Heart right ventricle (tissue), 16 donors: ENCODE results near the gene RBM20. TPM values are rescaled to one million over a fixed set of nuclear protein-coding genes. Genes with fewer than 3 reads are reported as not detected.

Experiments used
- ATAC-seq, 8 donors: fragments of 200-7000 bp; cut with Tn5 transposase; one replicate each; pipeline ENCODE4 v1.9.1; 2020; ENCODE audit warnings: mild to moderate bottlenecking in 8 of 8, moderate library complexity in 8 of 8, moderate number of reproducible peaks in 1 of 8
- DNase-seq, 2 donors: peaks; one replicate each; pipeline ENCODE4 v3.0.0-alpha.2; 2020
- H3K27ac ChIP-seq, 10 donors: fragments of 200-600 bp; sonication (generic) in 2 of 10; one replicate each; pipeline versions ENCODE4 v1.5.0 to v1.8.0; 2020 to 2022; ENCODE audit warnings: mild to moderate bottlenecking in 3 of 10
- H3K27me3 ChIP-seq, 7 donors: fragments of 200-600 bp; one replicate each; pipeline ENCODE4 v1.8.0; 2021 to 2022; ENCODE audit warnings: mild to moderate bottlenecking in 2 of 7
- H3K36me3 ChIP-seq, 9 donors: fragments of 200-600 bp; sonication (generic) in 1 of 9; one replicate each; pipeline versions ENCODE4 v1.5.0 to v1.8.0; 2020 to 2022; ENCODE audit warnings: mild to moderate bottlenecking in 2 of 9
- H3K4me1 ChIP-seq, 9 donors: fragments of 200-600 bp; sonication (generic) in 1 of 9; one replicate each; pipeline versions ENCODE4 v1.5.0 to v1.8.0; 2020 to 2022; ENCODE audit warnings: mild to moderate bottlenecking in 4 of 9
- H3K4me3 ChIP-seq, 10 donors: fragments of 200-600 bp; sonication (generic) in 2 of 10; one replicate each; pipeline versions ENCODE4 v1.5.0 to v1.8.0; 2020 to 2022; ENCODE audit warnings: mild to moderate bottlenecking in 7 of 10, moderate library complexity in 2 of 10
- H3K9me3 ChIP-seq, 11 donors: fragments of 200-600 bp in 10 of 11; sonication (generic) in 2 of 11; one replicate each; pipeline versions ENCODE4 v1.5.0 to v1.8.0; 2013 to 2022; ENCODE audit warnings: mild to moderate bottlenecking in 2 of 11, control low read depth in 1 of 11, moderate library complexity in 1 of 11
- CTCF ChIP-seq, 9 donors: fragments of 200-600 bp; sonication (generic) in 2 of 9; IDR thresholded peaks; one replicate each; pipeline versions ENCODE4 v1.5.0 to v1.8.0; 2021 to 2022; ENCODE audit warnings: antibody characterized with exemption in 9 of 9, mild to moderate bottlenecking in 5 of 9, moderate library complexity in 1 of 9
- WGBS, 2 donors: extraction: QIAGEN DNeasy Blood & Tissue Kit; methylation state at CpG; one replicate each; pipeline ENCODE4 v1.1.7; 2013; ENCODE audit warnings: inconsistent platforms in 1 of 2; 5-methylcytosine and 5-hydroxymethylcytosine counted together
- intact Hi-C, 10 donors: fragments of 100-400 bp; cut with DNase I; formaldehyde crosslinking; loops; one replicate each; pipeline versions ENCODE4 v1.11.1 to v1.14.2; 2022
- polyA plus RNA-seq, 2 donors: library from polyadenylated mRNA; stranded (reverse); fragments of 200-250 nt; gene quantifications; one replicate each; pipeline ENCODE4 v1.2.3, GENCODE V29; 2013
- total RNA-seq, 10 donors: library from RNA; stranded (reverse); fragmentation: NEBNext Ultra II Directional in 3 of 10; extraction: Animal tissue kit (Norgen Biotek cat#: 25700) in 3 of 10; gene quantifications; one replicate each; pipeline versions ENCODE4 v1.2.1 to v1.2.4, GENCODE V29; 2021 to 2023
- donor health status: Arrhythmogenic right ventricular cardiomyopathy.
- donor health status: ischemic (EF 13 %, LVEDD 7.1; RV severe dilation, severe dysfunction).
- donor health status: healthy with polysubstance abuse.
- donor health status: DM: no; HTN: yes; CAD: no.
- donor health status: DM: no; HTN: no; CAD: no.
- donor health status: ischemic (EF 25% LVEDD 6.9; RV normal size, moderate dysfunction).
- donor health status: ischemic (EF 25% LVEDD 5.7; RV mildly dilated, moderate dysfunction).
- donor health status: healthy.
- donor health status: DM: yes; HTN: yes; CAD: no.
- donor health status: Ischemic cardiomyopathy.
- donor health status: ischemic (EF 35%, LVEDD 5.7; RV mildly dilated, moderate dysfunction).
- donor health status: nonischemic (EF 11% LVEDD 7.7; RV severe dilation, severe dysfunction).
- donor health status: DM: yes; HTN: yes; CAD: no.
- donor health status: PGD.
- donor health status: ischemic (EF 29% LVEDD 5.4; RV normal size, mild dysfunction).
- donor health status: nonischemic (EF 23%, LVEDD 6.1; RV moderate dilation, normal function).

The RBM20 gene
- total and polyA plus RNA-seq, 12 donors: 10.1 to 186 (median 134) TPM

DNA sequence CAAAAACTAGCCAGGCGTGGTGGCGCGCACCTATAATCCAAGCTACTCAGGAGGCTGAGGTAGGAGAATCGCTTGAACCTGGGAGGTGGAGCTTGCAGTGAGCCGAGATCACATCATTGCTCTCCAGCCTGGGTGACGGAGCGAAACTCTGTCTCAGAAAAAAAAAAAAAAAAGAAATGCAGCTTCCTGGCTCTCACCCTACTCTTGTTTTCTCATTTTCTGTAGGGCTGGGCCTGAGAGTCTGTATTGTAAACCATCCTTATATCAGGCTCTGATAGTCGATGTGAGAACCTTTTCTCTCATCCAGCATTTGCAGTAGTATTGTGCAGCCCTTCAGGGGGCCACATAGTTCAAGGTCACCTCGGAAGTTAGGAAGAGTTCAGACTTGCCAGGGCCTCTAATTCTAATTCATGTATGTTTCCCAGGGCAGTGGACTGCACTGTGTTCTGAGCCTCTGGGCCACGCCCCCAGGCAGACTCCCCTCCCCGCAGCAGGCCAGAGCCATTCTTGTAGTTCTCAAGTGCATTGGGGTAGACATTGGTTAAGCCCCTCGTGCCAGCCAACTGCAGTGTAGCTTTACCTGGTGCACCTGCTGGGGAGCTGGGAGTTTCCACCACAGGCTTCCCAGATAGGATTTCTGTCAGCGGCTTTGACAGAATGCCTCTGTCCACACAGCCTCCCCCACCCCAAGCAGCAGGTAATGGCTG, 189.3 kb downstream of the RBM20 start:
- peak overlapping the region in 9 of 10 donors; percentile 12 to 92 (median 75) for H3K27ac ChIP-seq
- no peak overlapping the region for H3K4me3 ChIP-seq
- ATAC-seq (peak in 4 of 8 donors; percentile 4 to 25 (median 15)), DNase-seq (no peak)
- TF ChIP-seq CTCF (IDR thresholded peaks at IDR 0.05): no peak
- no peaks in the 10 kb centered on the region for H3K9me3 ChIP-seq
- 67 to 72% methylated on average over 13 of the region's 13 CpGs for WGBS, 2 donors
- intact Hi-C loops: loop anchor here in 1 of 10 donors (5.0 kb wide), 1 partner anchor 39 kb away; the partner anchor contains the start of gene PDCD4
- no peaks in the 10 kb centered on the region for H3K27me3 ChIP-seq
- peaks cover 0 to 43% (median 0%) of the 10 kb centered on the region in 9 donors for H3K36me3 ChIP-seq
- H3K4me1 ChIP-seq: peaks cover 22 to 89% (median 47%) of the 10 kb centered on the region in 9 donors

GRCh38 chr10:110833941-110834628, 189.9 kb downstream of the RBM20 start:
- Histone ChIP-seq H3K36me3 (peaks cover 0 to 43% (median 0%) of the 10 kb centered on the region in 9 donors), H3K4me1 (peaks cover 22 to 84% (median 51%) of the 10 kb centered on the region in 9 donors), H3K27ac (peak overlapping the region; percentile 18 to 92 (median 64)), H3K27me3 (no peaks in the 10 kb centered on the region), H3K9me3 (no peaks in the 10 kb centered on the region), H3K4me3 (no peak overlapping the region)
- DNase-seq (no peak), ATAC-seq (peak in 4 of 8 donors; percentile 2 to 33 (median 14))
- 63 to 73% methylated on average over 14 of the region's 14 CpGs for WGBS, 2 donors
- no peak for TF ChIP-seq CTCF (IDR thresholded peaks at IDR 0.05)
- intact Hi-C loops: loop anchor here in 1 of 10 donors (5.0 kb wide), 1 partner anchor 38 kb away; the partner anchor contains the start of gene PDCD4

DNA sequence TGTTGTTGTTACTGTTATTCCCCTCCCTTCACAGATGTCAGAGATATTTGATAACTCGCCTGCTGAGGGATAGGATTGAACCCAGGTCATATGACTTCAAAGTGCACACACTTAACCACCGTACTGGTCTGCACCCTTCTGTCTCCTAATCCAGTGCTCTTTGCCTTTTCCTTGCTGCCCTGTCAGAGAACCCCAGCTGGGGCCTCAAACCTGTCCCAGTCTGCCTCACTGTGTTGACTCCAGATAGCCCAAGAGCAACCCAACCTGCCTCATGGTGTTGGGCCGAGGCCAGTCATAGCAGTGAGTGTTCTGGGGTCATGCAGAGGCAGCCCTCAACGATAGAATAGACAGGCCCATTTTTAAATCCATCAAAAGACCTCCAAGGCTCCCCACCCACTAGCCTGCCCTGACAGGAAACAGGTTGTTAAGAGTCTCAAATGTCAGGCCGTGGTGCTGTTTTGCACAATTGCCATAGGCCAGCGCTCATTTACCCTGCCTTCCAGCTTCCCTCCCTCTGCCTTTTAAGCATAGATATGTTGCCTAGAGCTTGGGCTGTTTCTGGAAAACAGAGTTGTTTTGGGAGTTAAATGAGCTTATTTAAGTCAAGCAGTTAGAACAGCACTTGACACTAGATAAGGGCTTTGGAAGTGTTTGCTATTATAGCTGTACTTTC, 190.6 kb downstream of the RBM20 start:
- H3K27me3 ChIP-seq: no peaks in the 10 kb centered on the region
- WGBS, 2 donors: 19 to 35% methylated on average over 6 of the region's 6 CpGs
- no peak overlapping the region for H3K4me3 ChIP-seq
- H3K36me3 ChIP-seq: peaks cover 0 to 39% (median 0%) of the 10 kb centered on the region in 9 donors
- no peak for TF ChIP-seq CTCF (IDR thresholded peaks at IDR 0.05)
- no peaks in the 10 kb centered on the region for H3K9me3 ChIP-seq
- intact Hi-C loops: loop anchor here in 1 of 10 donors (5.0 kb wide), 1 partner anchor 38 kb away; the partner anchor contains the start of gene PDCD4
- ATAC-seq (peak; percentile 69 to 87 (median 74)), DNase-seq (peak; percentile 34 to 64)
- peak overlapping the region; percentile 18 to 92 (median 70) for H3K27ac ChIP-seq
- H3K4me1 ChIP-seq: peaks cover 22 to 82% (median 51%) of the 10 kb centered on the region in 9 donors

- intact Hi-C loops: no loop called here
- Histone ChIP-seq H3K27me3 (no peaks in the 10 kb centered on the region), H3K9me3 (no peaks in the 10 kb centered on the region), H3K4me3 (no peak overlapping the region), H3K36me3 (peaks cover 0 to 28% (median 0%) of the 10 kb centered on the region in 9 donors), H3K27ac (peak overlapping the region; percentile 5 to 92 (median 70)), H3K4me1 (peaks cover 22 to 83% (median 51%) of the 10 kb centered on the region in 9 donors)
- no peak for ATAC-seq
- TF ChIP-seq CTCF (IDR thresholded peaks at IDR 0.05): no peak
- no peak for DNase-seq
- 59 to 61% methylated on average over 7 of the region's 7 CpGs for WGBS, 2 donors
Measured at GRCh38 chr10:110835841-110836240, 191.7 kb downstream of the RBM20 start.
